ENCODE measurements around the gene UFSP1. TPM values are rescaled to one million over a fixed set of nuclear protein-coding genes. Genes with fewer than 3 reads are reported as not detected.

Gene UFSP1
- total and polyA plus RNA-seq, 2 experiments from 2014 or later, result 3.9 to 4.2 TPM

GRCh38 chr7:100882201-100882600 lies 7.3 kb downstream of the UFSP1 start:
- Histone ChIP-seq H3K27ac (no peak overlapping the region), H3K4me1 (ENCODE audit: insufficient read depth) (peaks cover 10% of the 10 kb centered on the region), H4K20me1 (ENCODE audit: insufficient read depth, poor library complexity, severe bottlenecking) (peaks cover 49% of the 10 kb centered on the region), H3K4me2 (no peak overlapping the region), H3K9me2 (replicated peaks; ENCODE audit: insufficient read depth) (no peaks in the 10 kb centered on the region), H3K79me2 (peaks cover 80% of the 10 kb centered on the region), H3K27me3 (no peaks in the 10 kb centered on the region), H3K36me3 (replicated peaks; ENCODE audit: insufficient read depth, low read depth) (no peaks in the 10 kb centered on the region), H2AFZ (no peak overlapping the region), H3K9me3 (ENCODE audit: low read depth) (no peaks in the 10 kb centered on the region), H3K4me3 (no peak overlapping the region)
- WGBS (ENCODE audit: low lambda C conversion rate, missing lambda C conversion rate), result 95% methylated on average over 9 of the region's 9 CpGs
- TF ChIP-seq EZH2 (IDR thresholded peaks at IDR 0.05; ENCODE audit: borderline replicate concordance), result no peak
- TF ChIP-seq EZH2phosphoT487 (IDR thresholded peaks at IDR 0.05; ENCODE audit: low read depth, severe bottlenecking, unreplicated experiment), result no peak
- no peak for DNase-seq (ENCODE audit: low spot score)

- Histone ChIP-seq H3K27ac (no peak overlapping the region), H3K9me3 (ENCODE audit: low read depth) (no peaks in the 10 kb centered on the region), H4K20me1 (ENCODE audit: insufficient read depth, poor library complexity, severe bottlenecking) (peaks cover 58% of the 10 kb centered on the region), H3K27me3 (no peaks in the 10 kb centered on the region), H3K9me2 (replicated peaks; ENCODE audit: insufficient read depth) (no peaks in the 10 kb centered on the region), H3K4me3 (no peak overlapping the region), H3K36me3 (replicated peaks; ENCODE audit: insufficient read depth, low read depth) (no peaks in the 10 kb centered on the region), H3K4me1 (ENCODE audit: insufficient read depth) (peaks cover 19% of the 10 kb centered on the region), H3K79me2 (peaks cover 91% of the 10 kb centered on the region), H2AFZ (no peak overlapping the region), H3K4me2 (no peak overlapping the region)
- TF ChIP-seq EZH2 (IDR thresholded peaks at IDR 0.05; ENCODE audit: borderline replicate concordance) (no peak), EZH2phosphoT487 (IDR thresholded peaks at IDR 0.05; ENCODE audit: low read depth, severe bottlenecking, unreplicated experiment) (no peak), CTCF (IDR thresholded peaks at IDR 0.05; ENCODE audit: poor library complexity) (no peak)
- WGBS (ENCODE audit: low lambda C conversion rate, missing lambda C conversion rate), result 96% methylated on average over 20 of the region's 20 CpGs
- DNase-seq (ENCODE audit: low spot score), result no peak
Measured at GRCh38 chr7:100881136-100881535, 8.4 kb downstream of the UFSP1 start.

- H3K27me3 ChIP-seq, result no peaks in the 10 kb centered on the region
- H3K79me2 ChIP-seq, result peaks cover 92% of the 10 kb centered on the region
- H3K36me3 ChIP-seq (replicated peaks; ENCODE audit: insufficient read depth, low read depth), result no peaks in the 10 kb centered on the region
- no peak overlapping the region for H3K4me3 ChIP-seq
- TF ChIP-seq CTCF (IDR thresholded peaks at IDR 0.05; ENCODE audit: poor library complexity) (no peak), EZH2phosphoT487 (IDR thresholded peaks at IDR 0.05; ENCODE audit: low read depth, severe bottlenecking, unreplicated experiment) (no peak), EZH2 (IDR thresholded peaks at IDR 0.05; ENCODE audit: borderline replicate concordance) (no peak)
- H3K4me1 ChIP-seq (ENCODE audit: insufficient read depth), result peaks cover 23% of the 10 kb centered on the region
- 92% methylated on average over 7 of the region's 7 CpGs for WGBS (ENCODE audit: low lambda C conversion rate, missing lambda C conversion rate)
- no peaks in the 10 kb centered on the region for H3K9me3 ChIP-seq (ENCODE audit: low read depth)
- DNase-seq (ENCODE audit: low spot score), result no peak
- no peak overlapping the region for H2AFZ ChIP-seq
- no peaks in the 10 kb centered on the region for H3K9me2 ChIP-seq (replicated peaks; ENCODE audit: insufficient read depth)
- peaks cover 63% of the 10 kb centered on the region for H4K20me1 ChIP-seq (ENCODE audit: insufficient read depth, poor library complexity, severe bottlenecking)
- H3K4me2 ChIP-seq, result no peak overlapping the region
- no peak overlapping the region for H3K27ac ChIP-seq
Measured at GRCh38 chr7:100880645-100881044, 8.9 kb downstream of the UFSP1 start.

- Histone ChIP-seq H3K9me2 (replicated peaks; ENCODE audit: insufficient read depth) (no peaks in the 10 kb centered on the region), H3K4me3 (no peak overlapping the region), H2AFZ (no peak overlapping the region), H4K20me1 (ENCODE audit: insufficient read depth, poor library complexity, severe bottlenecking) (peaks cover 65% of the 10 kb centered on the region), H3K36me3 (replicated peaks; ENCODE audit: insufficient read depth, low read depth) (no peaks in the 10 kb centered on the region), H3K4me1 (ENCODE audit: insufficient read depth) (peaks cover 23% of the 10 kb centered on the region), H3K27ac (no peak overlapping the region), H3K4me2 (no peak overlapping the region), H3K9me3 (ENCODE audit: low read depth) (no peaks in the 10 kb centered on the region), H3K27me3 (no peaks in the 10 kb centered on the region), H3K79me2 (peaks cover 95% of the 10 kb centered on the region)
- no peak for TF ChIP-seq EZH2 (IDR thresholded peaks at IDR 0.05; ENCODE audit: borderline replicate concordance)
- TF ChIP-seq EZH2phosphoT487 (IDR thresholded peaks at IDR 0.05; ENCODE audit: low read depth, severe bottlenecking, unreplicated experiment), result no peak
- TF ChIP-seq CTCF (IDR thresholded peaks at IDR 0.05; ENCODE audit: poor library complexity), result no peak
- WGBS (ENCODE audit: low lambda C conversion rate, missing lambda C conversion rate), result 86% methylated on average over 10 of the region's 11 CpGs
- no peak for DNase-seq (ENCODE audit: low spot score)
Measured at GRCh38 chr7:100879685-100880261, 9.7 kb downstream of the UFSP1 start.
